Measurements from ENCODE around the gene BPIFB3. TPM values are rescaled to one million over a fixed set of nuclear protein-coding genes. Genes with fewer than 3 reads are reported as not detected.

Gene BPIFB3
- total RNA-seq, 2 experiments from 2014 or later: not detected

Other genes starting within 250 kb of the BPIFB3 start
- gene MAPRE1, start 233.9 kb upstream of the BPIFB3 start, total RNA-seq: 100 to 1,000 TPM; 137 to 142 TPM
- 1 to 10 TPM; 1.0 to 1.5 TPM for gene EFCAB8, start 195.0 kb upstream of the BPIFB3 start, total RNA-seq
- gene SUN5, start 49.5 kb upstream of the BPIFB3 start, total RNA-seq: not detected
- not detected for gene BPIFB2, start 46.2 kb upstream of the BPIFB3 start, total RNA-seq
- not detected for gene BPIFB6, start 22.3 kb upstream of the BPIFB3 start, total RNA-seq
- not detected for gene BPIFB4, start 25.7 kb downstream of the BPIFB3 start, total RNA-seq
- gene BPIFA2, start 114.3 kb downstream of the BPIFB3 start, total RNA-seq: not detected
- gene BPIFA3, start 163.4 kb downstream of the BPIFB3 start, total RNA-seq: not detected
- not detected for gene BPIFA1, start 182.1 kb downstream of the BPIFB3 start, total RNA-seq
- not detected for gene BPIFB1, start 229.3 kb downstream of the BPIFB3 start, total RNA-seq

Data from activated CD8-positive, alpha-beta T cell treated with anti-CD3 and anti-CD28 coated beads, Interleukin-2, amount 10 ng/mL, durations not matched to agents 7 days and 5 days (primary cell).